SK-N-SH (cell line): ENCODE data around the gene FASTK. TPM values are rescaled to one million over a fixed set of nuclear protein-coding genes. Genes with fewer than 3 reads are reported as not detected.

Source experiments
- CTCF ChIA-PET: fragments of 300-600, 350-600 bp; formaldehyde crosslinking; extraction: SDS; loops from one replicate; lab custom pipeline; 2021; lab: Yijun Ruan, JAX
- POLR2A ChIA-PET: fragments of 350-600 bp; sonication (Branson Sonifier 250); formaldehyde crosslinking; extraction: SDS; loops from one replicate; lab custom pipeline; 2020; ENCODE audit warnings: antibody characterized with exemption, inconsistent platforms; lab: Yijun Ruan, JAX
- DNase-seq: peaks from one replicate; pipeline ENCODE4 v3.0.0; 2012
- H2AFZ ChIP-seq: fragments of 200-600 bp; sonication (generic); 2 replicates; pipeline ENCODE4 v1.8.1; 2016; ENCODE audit warnings: antibody characterized with exemption, mild to moderate bottlenecking, low read depth
- H3F3A ChIP-seq: fragments of 200-600 bp; sonication (generic); replicated peaks from 2 replicates; pipeline ENCODE3; 2016; ENCODE audit warnings: antibody characterized with exemption, mild to moderate bottlenecking; ENCODE audit not compliant: insufficient read depth
- H3K27ac ChIP-seq, 2 experiments: fragments of 200-500 bp in 1 of 2; fragments of 200-600 bp in 1 of 2; sonication (Bioruptor generic) in 1 of 2; sonication (generic), shearing (Covaris generic) in 1 of 2; 2 replicates each; pipeline versions ENCODE4 v1.5.1 to v1.6.1; 2014 to 2016; ENCODE audit warnings: low read depth in 2 of 2, inconsistent platforms in 1 of 2, low read length in 1 of 2, mild to moderate bottlenecking in 1 of 2, mixed read lengths in 1 of 2
- H3K27me3 ChIP-seq: fragments of 200-600 bp; sonication (generic), shearing (Covaris generic); 2 replicates; pipeline ENCODE4 v1.6.1; 2016; ENCODE audit warnings: mixed run types; ENCODE audit not compliant: insufficient read depth
- H3K36me3 ChIP-seq, 2 experiments: fragments of 200-500 bp in 1 of 2; fragments of 200-600 bp in 1 of 2; sonication (Bioruptor generic) in 1 of 2; sonication (generic) in 1 of 2; replicated peaks in 1 of 2; 2 replicates each; pipeline versions ENCODE3 to v1.5.1; 2014 to 2016; ENCODE audit warnings: low read length in 1 of 2, mild to moderate bottlenecking in 1 of 2; ENCODE audit not compliant: insufficient read depth in 2 of 2, control insufficient read depth in 1 of 2
- H3K4me1 ChIP-seq, 2 experiments: fragments of 200-500 bp in 1 of 2; fragments of 200-600 bp in 1 of 2; sonication (Bioruptor generic) in 1 of 2; sonication (generic), shearing (Covaris generic) in 1 of 2; 2 replicates each; pipeline versions ENCODE4 v1.5.1 to v1.6.1; 2014 to 2016; ENCODE audit warnings: low read depth in 1 of 2, low read length in 1 of 2, mixed run types in 1 of 2; ENCODE audit not compliant: insufficient read depth in 2 of 2, control insufficient read depth in 1 of 2
- H3K4me2 ChIP-seq: fragments of 200-600 bp; sonication (generic), shearing (Covaris generic); 2 replicates; pipeline ENCODE4 v1.6.1; 2017; ENCODE audit warnings: mixed run types
- H3K4me3 ChIP-seq, 2 experiments: fragments of 200-500 bp in 1 of 2; fragments of 200-600 bp in 1 of 2; sonication (Bioruptor generic) in 1 of 2; sonication (generic), shearing (Covaris generic) in 1 of 2; 2 replicates each; pipeline versions ENCODE4 v1.5.1 to v1.8.1; 2014 to 2016; ENCODE audit warnings: low read depth in 2 of 2, inconsistent platforms in 1 of 2, low read length in 1 of 2, mild to moderate bottlenecking in 1 of 2, mixed read lengths in 1 of 2, moderate library complexity in 1 of 2
- H3K79me2 ChIP-seq: fragments of 200-600 bp; sonication (generic); 2 replicates; pipeline ENCODE4 v1.8.1; 2017; ENCODE audit warnings: mild to moderate bottlenecking; ENCODE audit not compliant: insufficient read depth
- H3K9ac ChIP-seq: fragments of 200-600 bp; sonication (generic); 2 replicates; pipeline ENCODE4 v1.6.1; 2017; ENCODE audit warnings: mixed run types
- H3K9me2 ChIP-seq: fragments of 200-600 bp; sonication (generic); 2 replicates; pipeline ENCODE4 v1.6.1; 2017; ENCODE audit warnings: mixed run types
- H3K9me3 ChIP-seq: fragments of 200-600 bp; sonication (generic); 2 replicates; pipeline ENCODE4 v1.6.1; 2017; ENCODE audit warnings: mixed run types, mild to moderate bottlenecking, moderate library complexity
- H4K20me1 ChIP-seq: fragments of 200-600 bp; sonication (generic); 2 replicates; pipeline ENCODE4 v1.6.1; 2017; ENCODE audit warnings: mild to moderate bottlenecking, mixed run types; ENCODE audit not compliant: insufficient read depth
- ELF1 ChIP-seq: IDR thresholded peaks from 2 replicates; pipeline ENCODE4 v1.4.0; 2012
- EP300 ChIP-seq, 2 experiments: IDR thresholded peaks; 2 replicates each; pipeline versions ENCODE4 v1.4.0 to v1.6.1; 2012; ENCODE audit warnings: borderline replicate concordance in 1 of 2, low read depth in 1 of 2, low read length in 1 of 2
- FOXM1 ChIP-seq: IDR thresholded peaks from 2 replicates; pipeline ENCODE4 v1.4.0; 2012; ENCODE audit warnings: low read depth, mild to moderate bottlenecking
- IRF3 ChIP-seq: fragments of 150-350 bp; IDR thresholded peaks from 2 replicates; pipeline ENCODE4 v1.6.1; 2016; ENCODE audit warnings: mild to moderate bottlenecking, low read depth, low read length
- JUND ChIP-seq: IDR thresholded peaks from 2 replicates; pipeline ENCODE4 v1.4.0; 2012
- MXI1 ChIP-seq: IDR thresholded peaks from 2 replicates; pipeline ENCODE4 v1.6.1; 2012; ENCODE audit warnings: mild to moderate bottlenecking, low read depth, low read length, improper control_type of control experiment
- NFIC ChIP-seq: IDR thresholded peaks from 2 replicates; pipeline ENCODE4 v1.4.0; 2012; ENCODE audit warnings: borderline replicate concordance
- NRF1 ChIP-seq: IDR thresholded peaks from 2 replicates; pipeline ENCODE4 v1.6.1; 2012; ENCODE audit warnings: low read depth, mild to moderate bottlenecking, low read length
- POLR2AphosphoS5 ChIP-seq: IDR thresholded peaks from 2 replicates; pipeline ENCODE4 v1.6.1; 2012; ENCODE audit warnings: low read depth, low read length
- SMC3 ChIP-seq: IDR thresholded peaks from 2 replicates; pipeline ENCODE4 v1.6.1; 2012; ENCODE audit warnings: low read depth, low read length, improper control_type of control experiment
- TEAD4 ChIP-seq: IDR thresholded peaks from 2 replicates; pipeline ENCODE4 v1.4.0; 2012; ENCODE audit warnings: mild to moderate bottlenecking, borderline replicate concordance; ENCODE audit not compliant: insufficient read depth
- ZBTB33 ChIP-seq: IDR thresholded peaks from 2 replicates; pipeline ENCODE4 v1.4.0; 2012; ENCODE audit warnings: low read depth, borderline replicate concordance
- WGBS: methylation state at CpG from one replicate; pipeline ENCODE4 v1.1.6; 2017; ENCODE audit warnings: low lambda C conversion rate; 5-methylcytosine and 5-hydroxymethylcytosine counted together
- polyA plus RNA-seq, 3 experiments: library from polyadenylated mRNA; depleted of rRNA; stranded (reverse); fragments of >200 nt; gene quantifications; 2 replicates each; pipeline ENCODE4 v1.2.3, GENCODE V29; 2012
- TF ChIP-seq, protein P1 (sequence below): IDR thresholded peaks from 2 replicates; pipeline ENCODE4; 2012

FASTK gene
- polyA plus RNA-seq, 1 of the 3 experiments (the other 2 are of a cell fraction), result 125 TPM

DNA sequence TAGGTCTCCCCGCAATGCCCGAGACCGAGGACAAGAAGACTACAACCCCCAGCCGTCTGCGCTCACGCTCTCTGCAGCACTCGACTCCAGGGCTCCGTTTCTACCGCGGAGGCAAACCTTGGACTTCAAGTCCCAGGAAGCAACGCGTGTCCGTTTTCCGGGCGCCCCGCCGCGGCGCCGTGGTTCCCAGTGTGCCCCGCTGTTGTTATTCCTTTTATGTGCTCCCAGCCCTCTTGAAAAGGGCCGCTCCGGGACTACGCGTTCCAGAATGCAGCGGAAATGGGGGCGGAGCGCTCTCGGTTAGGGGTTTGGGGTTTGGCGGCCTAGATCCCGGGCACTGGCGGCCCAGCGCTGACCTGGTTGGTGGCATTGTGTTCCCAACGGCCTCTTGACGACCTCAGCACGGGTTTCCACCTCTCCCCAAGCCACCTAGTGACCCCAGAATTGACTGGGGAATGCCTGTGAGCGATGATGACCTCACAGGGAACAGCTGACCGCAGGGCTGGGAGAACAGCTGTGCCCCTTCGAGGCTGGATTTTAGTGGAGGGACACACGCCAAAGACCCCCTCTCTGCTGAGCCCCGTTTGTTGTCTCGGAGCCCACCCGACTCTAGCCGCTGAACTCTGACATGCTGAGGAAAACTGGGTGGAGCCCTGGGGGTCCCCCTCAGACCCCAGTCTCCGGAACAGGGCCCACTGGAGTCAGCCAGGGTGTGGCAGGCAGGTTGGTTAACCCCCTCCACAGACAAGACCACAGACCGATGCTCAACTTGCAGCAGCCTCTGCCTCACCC is 22.4 kb downstream of the FASTK start (continued):
- TF ChIP-seq ZBTB33 (no peak), EP300 (IDR thresholded peaks at IDR 0.05; ENCODE audit: borderline replicate concordance in 1 of 2, low read depth in 1 of 2, low read length in 1 of 2) (no peak), NRF1 (peak; percentile 64; the same call in 1 of the 2 replicates), ELF1 (peak; percentile 96), IRF3 (no peak), JUND (no peak), FOXM1 (no peak), MXI1 (peak; percentile 63; the same call in 1 of the 2 replicates), SMC3 (no peak), NFIC (no peak)
- TF ChIP-seq, protein P1, sequence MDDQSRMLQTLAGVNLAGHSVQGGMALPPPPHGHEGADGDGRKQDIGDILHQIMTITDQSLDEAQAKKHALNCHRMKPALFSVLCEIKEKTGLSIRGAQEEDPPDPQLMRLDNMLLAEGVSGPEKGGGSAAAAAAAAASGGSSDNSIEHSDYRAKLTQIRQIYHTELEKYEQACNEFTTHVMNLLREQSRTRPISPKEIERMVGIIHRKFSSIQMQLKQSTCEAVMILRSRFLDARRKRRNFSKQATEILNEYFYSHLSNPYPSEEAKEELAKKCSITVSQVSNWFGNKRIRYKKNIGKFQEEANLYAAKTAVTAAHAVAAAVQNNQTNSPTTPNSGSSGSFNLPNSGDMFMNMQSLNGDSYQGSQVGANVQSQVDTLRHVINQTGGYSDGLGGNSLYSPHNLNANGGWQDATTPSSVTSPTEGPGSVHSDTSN, result peak; percentile 29; the same call in 1 of the 2 replicates

- ChIA-PET POLR2A (interaction anchor here (0.6 to 2.3 kb wide), 4 partner anchors 10 to 1407 kb away, joined by 3 to 11 read pairs (median 4); partner anchors contain the start of genes ASIC3, FASTK and TMUB1), CTCF (interaction anchor here (0.8 to 12.2 kb wide), 12 partner anchors 8 to 159 kb away, joined by 3 to 126 read pairs (median 7); partner anchors contain the start of genes ABCB8, FASTK and TMUB1)
- H2AFZ ChIP-seq, result peak within 1 kb of the TSS; percentile 83
- H3K9ac ChIP-seq, result peak within 1 kb of the TSS; percentile 84
- H3K27me3 ChIP-seq, result no peaks in the 10 kb centered on the region
- peaks cover 28 to 52% of the 10 kb centered on the region in 2 experiments for H3K4me1 ChIP-seq
- under 1% methylated on average over 30 of the region's 30 CpGs for WGBS
- DNase-seq, result peak; percentile 84
- H3K4me3 ChIP-seq, result peak within 1 kb of the TSS; percentile 66 to 99
- H3K27ac ChIP-seq, result peak within 1 kb of the TSS; percentile 95 to 99
- H4K20me1 ChIP-seq, result peaks cover 21% of the 10 kb centered on the region
- no peaks in the 10 kb centered on the region for H3K9me2 ChIP-seq
- H3F3A ChIP-seq, result peaks cover 3% of the 10 kb centered on the region
- H3K79me2 ChIP-seq, result peaks cover 51% of the 10 kb centered on the region
- peaks cover 14 to 41% of the 10 kb centered on the region in 2 experiments for H3K36me3 ChIP-seq
- TF ChIP-seq TEAD4 (no peak), POLR2AphosphoS5 (peak; percentile 39; the same call in 1 of the 2 replicates), MXI1 (peak; percentile 62)
- peak within 1 kb of the TSS; percentile 85 for H3K4me2 ChIP-seq
- no peaks in the 10 kb centered on the region for H3K9me3 ChIP-seq
These were observed 23.1 kb downstream of the FASTK start, which contains the start of gene CDK5 for GRCh38 chr7:151057506-151057988. TSS of gene CDK5 (minus strand) at chr7:151057897. CDS start at chr7:151057848, 49 bp downstream.
